ENCODE results near the gene C19orf12. TPM values are rescaled to one million over a fixed set of nuclear protein-coding genes. Genes with fewer than 3 reads are reported as not detected.

C19orf12 gene
- total RNA-seq: 21.1 and 21.6 TPM in 2 replicates

DNA sequence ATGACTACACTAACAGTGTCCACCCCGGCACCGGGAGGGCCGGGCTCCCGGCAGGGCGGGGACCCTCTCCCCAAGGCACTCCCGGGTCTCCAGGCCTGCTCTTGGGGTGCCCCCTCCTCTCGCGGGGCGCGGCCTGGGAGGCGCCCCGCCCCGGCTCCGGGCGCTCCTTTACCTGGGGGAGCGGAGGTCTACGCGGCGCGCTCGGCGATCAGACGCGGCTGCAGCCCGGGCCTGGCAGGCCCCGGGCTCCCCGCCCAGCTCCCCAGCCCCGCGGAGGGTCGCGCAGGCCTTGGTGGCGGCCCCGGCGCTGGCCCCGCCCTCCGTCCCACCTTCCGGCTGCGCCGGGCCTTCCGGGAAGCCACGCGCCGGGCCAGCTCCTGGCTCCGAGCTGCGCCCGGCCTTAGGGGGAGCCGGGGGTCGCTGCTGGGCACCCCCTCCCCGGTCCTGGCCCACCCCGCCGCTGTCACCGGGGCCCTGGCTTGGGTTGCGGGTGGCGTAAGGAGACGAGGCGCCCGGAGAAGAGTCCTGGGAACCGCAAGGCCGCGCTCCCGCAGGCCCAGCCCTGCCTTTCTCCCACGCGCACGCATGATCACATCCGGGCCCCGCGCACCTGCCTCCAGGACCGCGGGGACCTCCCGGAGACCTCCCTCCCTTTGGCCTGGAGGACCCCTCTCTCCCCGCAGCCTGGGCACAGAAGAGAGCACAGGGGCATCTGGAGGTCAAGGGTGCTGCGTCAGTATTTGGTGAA lies at the start of gene C19orf12:
Gene C19orf12, minus strand, starts transcription at position 309 of the 748 bp plus-strand sequence. CDS start 6,848 bp downstream, outside the sequence.
- H3K27ac Mint-ChIP-seq: peak within 1 kb of the TSS; percentile 95
- DNase-seq (peak; percentile 70), ATAC-seq (ENCODE audit: low read depth) (peak; percentile 75)
- H3K9me3 Mint-ChIP-seq: no peaks in the 10 kb centered on the region
- TF ChIP-seq CTCF (IDR thresholded peaks at IDR 0.05): no peak
- CTCF ChIA-PET: interaction anchor here (2.5 to 4.2 kb wide), 6 partner anchors 16 to 108 kb away, joined by 12 to 118 read pairs (median 26); partner anchors contain the start of genes PLEKHF1 and POP4
- peaks cover 50% of the 10 kb centered on the region for H3K4me1 Mint-ChIP-seq
- intact Hi-C loops (cut with micrococcal nuclease): loop anchor here (1.0 to 10.0 kb wide), 6 partner anchors 42 to 1923 kb away; partner anchors contain the start of genes CCNE1, UQCRFS1 and URI1
- peaks cover 5% of the 10 kb centered on the region for H3K36me3 Mint-ChIP-seq (ENCODE audit: low read depth)
- peak within 1 kb of the TSS; percentile 91 for H3K4me3 Mint-ChIP-seq
- POLR2A ChIA-PET: interaction anchor here (1.1 to 6.0 kb wide), 8 partner anchors 17 to 227 kb away, joined by 3 to 101 read pairs (median 18); partner anchors contain the start of genes PLEKHF1, POP4 and URI1
- H3K27me3 Mint-ChIP-seq: no peaks in the 10 kb centered on the region

DNA sequence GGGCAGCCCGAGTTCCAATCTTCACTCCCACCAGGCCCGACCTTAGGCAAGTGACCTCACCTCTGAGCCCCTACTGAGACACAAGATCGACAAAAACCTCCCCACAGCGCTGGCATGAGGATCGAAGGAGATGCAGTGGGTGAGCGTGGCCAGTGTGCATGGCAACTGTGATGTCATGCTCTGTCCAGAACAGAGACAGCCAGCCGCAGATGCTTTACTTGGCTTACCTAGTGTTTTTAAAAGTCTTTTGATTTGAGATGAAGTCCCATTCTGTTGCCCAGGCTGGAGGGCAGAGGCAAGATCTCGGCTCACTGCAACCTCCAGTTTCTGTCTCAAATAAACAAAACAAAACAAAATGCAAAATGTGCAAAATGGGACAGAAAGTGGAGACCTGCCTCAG lies 49.3 kb upstream of the C19orf12 start:
- Mint-ChIP-seq H3K36me3 (ENCODE audit: low read depth) (no peaks in the 10 kb centered on the region), H3K4me3 (no peak overlapping the region), H3K27me3 (peaks cover 6% of the 10 kb centered on the region), H3K9me3 (no peaks in the 10 kb centered on the region), H3K27ac (no peak overlapping the region), H3K4me1 (peaks cover 4% of the 10 kb centered on the region)
- DNase-seq (no peak), ATAC-seq (ENCODE audit: low read depth) (no peak)
- ChIA-PET CTCF (no interaction called here), POLR2A (no interaction called here)
- intact Hi-C loops (cut with micrococcal nuclease): no loop called here
- TF ChIP-seq CTCF (IDR thresholded peaks at IDR 0.05): no peak

GRCh38 chr19:29763196-29763595 lies 48.1 kb upstream of the C19orf12 start:
- no peak for TF ChIP-seq CTCF (IDR thresholded peaks at IDR 0.05)
- ChIA-PET POLR2A (no interaction called here), CTCF (interaction anchor here (0.7 to 1.4 kb wide), 2 partner anchors 14 to 110 kb away, joined by 3 to 4 read pairs; no protein-coding TSS in a partner anchor)
- Mint-ChIP-seq H3K9me3 (no peaks in the 10 kb centered on the region), H3K36me3 (ENCODE audit: low read depth) (no peaks in the 10 kb centered on the region), H3K4me3 (no peak overlapping the region), H3K4me1 (peaks cover 4% of the 10 kb centered on the region), H3K27me3 (peaks cover 6% of the 10 kb centered on the region), H3K27ac (no peak overlapping the region)
- intact Hi-C loops (cut with micrococcal nuclease): no loop called here
- ATAC-seq (ENCODE audit: low read depth): no peak
- DNase-seq: no peak

- peaks cover 4% of the 10 kb centered on the region for H3K4me1 Mint-ChIP-seq
- intact Hi-C loops (cut with micrococcal nuclease): no loop called here
- H3K27me3 Mint-ChIP-seq: peaks cover 6% of the 10 kb centered on the region
- no peak for DNase-seq
- POLR2A ChIA-PET: no interaction called here
- CTCF ChIA-PET: interaction anchor here (0.6 to 3.4 kb wide), 4 partner anchors 54 to 113 kb away, joined by 3 to 31 read pairs (median 9); no protein-coding TSS in a partner anchor
- H3K36me3 Mint-ChIP-seq (ENCODE audit: low read depth): no peaks in the 10 kb centered on the region
- TF ChIP-seq CTCF (IDR thresholded peaks at IDR 0.05): no peak
- H3K9me3 Mint-ChIP-seq: no peaks in the 10 kb centered on the region
- H3K27ac Mint-ChIP-seq: no peak overlapping the region
- no peak overlapping the region for H3K4me3 Mint-ChIP-seq
- ATAC-seq (ENCODE audit: low read depth): no peak
Observed at GRCh38 chr19:29761575-29762232, 46.6 kb upstream of the C19orf12 start.

Measured in activated B cell treated with CpG ODN at 0.5 μM for 24 hours (primary cell).